ENCODE results near the gene FGF22. TPM values are rescaled to one million over a fixed set of nuclear protein-coding genes. Genes with fewer than 3 reads are reported as not detected.

FGF22 gene
- total RNA-seq, 1 donor from 2014 or later = not detected

GRCh38 chr19:647566-648284, 8.0 kb downstream of the FGF22 start:
- no peak overlapping the region for H3K27ac Mint-ChIP-seq
- no peak for TF ChIP-seq CTCF (conservative IDR thresholded peaks at IDR 0.05)
- H3K4me1 Mint-ChIP-seq (ENCODE audit: unreplicated experiment) = no peaks in the 10 kb centered on the region
- H3K9me3 Mint-ChIP-seq = no peaks in the 10 kb centered on the region
- H3K36me3 Mint-ChIP-seq = no peaks in the 10 kb centered on the region
- no peak overlapping the region for H3K4me3 Mint-ChIP-seq
- H3K27me3 Mint-ChIP-seq = no peaks in the 10 kb centered on the region
- no peak for DNase-seq (ENCODE audit: extremely low spot score, unreplicated experiment)

- Mint-ChIP-seq H3K27me3 (no peaks in the 10 kb centered on the region), H3K27ac (no peak overlapping the region), H3K36me3 (no peaks in the 10 kb centered on the region), H3K4me3 (no peak overlapping the region), H3K4me1 (ENCODE audit: unreplicated experiment) (no peaks in the 10 kb centered on the region), H3K9me3 (no peaks in the 10 kb centered on the region)
- DNase-seq (ENCODE audit: extremely low spot score, unreplicated experiment) = no peak
- no peak for TF ChIP-seq CTCF (conservative IDR thresholded peaks at IDR 0.05)
These were observed 8.6 kb downstream of the FGF22 start for GRCh38 chr19:648305-648704.

GRCh38 chr19:648904-649801, 9.5 kb downstream of the FGF22 start:
- Mint-ChIP-seq H3K4me3 (no peak overlapping the region), H3K4me1 (ENCODE audit: unreplicated experiment) (no peaks in the 10 kb centered on the region), H3K36me3 (no peaks in the 10 kb centered on the region), H3K27ac (no peak overlapping the region), H3K27me3 (no peaks in the 10 kb centered on the region), H3K9me3 (no peaks in the 10 kb centered on the region)
- DNase-seq (ENCODE audit: extremely low spot score, unreplicated experiment) = no peak
- TF ChIP-seq CTCF (conservative IDR thresholded peaks at IDR 0.05) = no peak

GRCh38 chr19:650121-650520, 10.4 kb downstream of the FGF22 start:
- Mint-ChIP-seq H3K4me3 (no peak overlapping the region), H3K9me3 (no peaks in the 10 kb centered on the region), H3K27me3 (no peaks in the 10 kb centered on the region), H3K27ac (no peak overlapping the region), H3K4me1 (ENCODE audit: unreplicated experiment) (peaks cover 2% of the 10 kb centered on the region), H3K36me3 (no peaks in the 10 kb centered on the region)
- no peak for DNase-seq (ENCODE audit: extremely low spot score, unreplicated experiment)
- TF ChIP-seq CTCF (conservative IDR thresholded peaks at IDR 0.05) = no peak

- no peak for DNase-seq (ENCODE audit: extremely low spot score, unreplicated experiment)
- H3K4me3 Mint-ChIP-seq = no peak overlapping the region
- no peak overlapping the region for H3K27ac Mint-ChIP-seq
- TF ChIP-seq CTCF (conservative IDR thresholded peaks at IDR 0.05) = no peak
- H3K36me3 Mint-ChIP-seq = no peaks in the 10 kb centered on the region
- peaks cover 3% of the 10 kb centered on the region for H3K4me1 Mint-ChIP-seq (ENCODE audit: unreplicated experiment)
- no peaks in the 10 kb centered on the region for H3K9me3 Mint-ChIP-seq
- H3K27me3 Mint-ChIP-seq = no peaks in the 10 kb centered on the region
These were observed 11.6 kb downstream of the FGF22 start for GRCh38 chr19:651114-651818.
